ENCODE measurements around the gene NRTN.

DNA sequence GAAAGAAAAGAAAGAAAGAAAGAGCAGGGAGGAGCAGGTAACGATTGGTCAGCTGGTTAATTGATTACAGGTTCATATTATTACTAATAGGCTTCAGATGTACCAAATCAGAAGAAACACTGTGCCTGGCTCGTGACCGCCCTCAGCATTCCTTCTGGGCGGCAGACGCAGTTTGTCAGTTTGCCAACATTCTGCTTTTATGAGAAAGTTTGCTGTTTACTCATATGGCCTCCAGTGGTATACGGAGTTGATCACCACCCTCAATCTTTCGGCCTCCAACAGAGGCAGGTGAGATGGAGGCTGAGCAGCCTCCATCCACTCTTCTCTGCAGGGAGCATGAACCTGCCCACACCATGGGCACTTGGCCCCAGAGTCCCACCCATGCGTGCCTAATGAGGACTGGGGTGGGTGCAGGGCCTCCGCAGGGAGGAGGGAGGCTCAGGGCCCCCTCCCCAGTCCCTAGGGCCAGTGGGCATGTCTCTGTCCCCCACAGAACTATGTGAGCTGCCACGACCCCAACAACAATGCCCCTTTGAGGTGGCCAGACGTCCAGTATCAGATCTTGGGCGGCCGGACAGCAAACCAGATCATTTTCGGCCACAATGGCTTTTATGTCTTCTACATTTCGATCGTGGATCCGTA, 29.1 kb upstream of the NRTN start:
- TF ChIP-seq YY1 (IDR thresholded peaks at IDR 0.05; ENCODE audit: low read depth) (no peak), RAD21 (IDR thresholded peaks at IDR 0.05; ENCODE audit: low read depth) (no peak), TAF1 (IDR thresholded peaks at IDR 0.05; ENCODE audit: low read depth) (no peak), EGR1 (IDR thresholded peaks at IDR 0.05) (no peak)
- TF ChIP-seq, protein P1, sequence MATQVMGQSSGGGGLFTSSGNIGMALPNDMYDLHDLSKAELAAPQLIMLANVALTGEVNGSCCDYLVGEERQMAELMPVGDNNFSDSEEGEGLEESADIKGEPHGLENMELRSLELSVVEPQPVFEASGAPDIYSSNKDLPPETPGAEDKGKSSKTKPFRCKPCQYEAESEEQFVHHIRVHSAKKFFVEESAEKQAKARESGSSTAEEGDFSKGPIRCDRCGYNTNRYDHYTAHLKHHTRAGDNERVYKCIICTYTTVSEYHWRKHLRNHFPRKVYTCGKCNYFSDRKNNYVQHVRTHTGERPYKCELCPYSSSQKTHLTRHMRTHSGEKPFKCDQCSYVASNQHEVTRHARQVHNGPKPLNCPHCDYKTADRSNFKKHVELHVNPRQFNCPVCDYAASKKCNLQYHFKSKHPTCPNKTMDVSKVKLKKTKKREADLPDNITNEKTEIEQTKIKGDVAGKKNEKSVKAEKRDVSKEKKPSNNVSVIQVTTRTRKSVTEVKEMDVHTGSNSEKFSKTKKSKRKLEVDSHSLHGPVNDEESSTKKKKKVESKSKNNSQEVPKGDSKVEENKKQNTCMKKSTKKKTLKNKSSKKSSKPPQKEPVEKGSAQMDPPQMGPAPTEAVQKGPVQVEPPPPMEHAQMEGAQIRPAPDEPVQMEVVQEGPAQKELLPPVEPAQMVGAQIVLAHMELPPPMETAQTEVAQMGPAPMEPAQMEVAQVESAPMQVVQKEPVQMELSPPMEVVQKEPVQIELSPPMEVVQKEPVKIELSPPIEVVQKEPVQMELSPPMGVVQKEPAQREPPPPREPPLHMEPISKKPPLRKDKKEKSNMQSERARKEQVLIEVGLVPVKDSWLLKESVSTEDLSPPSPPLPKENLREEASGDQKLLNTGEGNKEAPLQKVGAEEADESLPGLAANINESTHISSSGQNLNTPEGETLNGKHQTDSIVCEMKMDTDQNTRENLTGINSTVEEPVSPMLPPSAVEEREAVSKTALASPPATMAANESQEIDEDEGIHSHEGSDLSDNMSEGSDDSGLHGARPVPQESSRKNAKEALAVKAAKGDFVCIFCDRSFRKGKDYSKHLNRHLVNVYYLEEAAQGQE (IDR thresholded peaks at IDR 0.05; ENCODE audit: low read depth): no peak
- TF ChIP-seq, protein P2, sequence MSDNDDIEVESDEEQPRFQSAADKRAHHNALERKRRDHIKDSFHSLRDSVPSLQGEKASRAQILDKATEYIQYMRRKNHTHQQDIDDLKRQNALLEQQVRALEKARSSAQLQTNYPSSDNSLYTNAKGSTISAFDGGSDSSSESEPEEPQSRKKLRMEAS (IDR thresholded peaks at IDR 0.05): no peak

Data from Ishikawa (cell line).